Measurements from ENCODE around the gene ORM1.

Gene ORM1

DNA sequence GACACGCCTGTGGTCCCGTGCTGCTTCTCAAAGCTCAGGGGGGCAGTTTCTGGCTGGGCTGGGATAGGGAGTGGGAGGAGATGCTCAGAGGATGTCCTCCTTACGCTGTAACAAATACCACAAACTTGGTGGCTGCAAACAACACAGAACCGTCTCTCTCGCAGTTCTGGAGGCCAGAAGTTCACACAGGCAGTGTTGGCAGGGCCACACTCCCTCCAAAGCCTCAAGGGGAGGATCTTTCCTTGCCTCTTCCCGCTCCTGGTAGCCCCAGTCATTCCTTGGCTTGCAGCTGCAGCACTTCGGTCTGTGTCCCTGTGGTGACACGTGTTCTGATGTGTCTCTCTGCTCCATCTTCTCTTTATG is 10.4 kb upstream of the ORM1 start:
- H3K4ac ChIP-seq (ENCODE audit: low read depth, low read length), result no peak overlapping the region
- no peak overlapping the region for H2BK5ac ChIP-seq (ENCODE audit: low read length)
- no peaks in the 10 kb centered on the region for H3K27me3 ChIP-seq (ENCODE audit: insufficient read depth, low read length, poor library complexity)
- no peak overlapping the region for H3K23ac ChIP-seq (ENCODE audit: low read length)
- H3K56ac ChIP-seq (ENCODE audit: low read length), result no peak overlapping the region
- no peak overlapping the region for H2BK120ac ChIP-seq (ENCODE audit: low read depth, low read length)
- H2AK5ac ChIP-seq (ENCODE audit: low read length), result no peak overlapping the region
- no peak overlapping the region for H3K4me2 ChIP-seq (ENCODE audit: low read length)
- H3K36me3 ChIP-seq (ENCODE audit: control insufficient read depth, insufficient read depth, low read length), result no peaks in the 10 kb centered on the region
- H3K4me3 ChIP-seq (ENCODE audit: low read length), result no peak overlapping the region
- WGBS (ENCODE audit: extremely low coverage, insufficient coverage, low lambda C conversion rate), result no CpG with 5 or more reads among the region's 8 CpGs
- H4K5ac ChIP-seq (ENCODE audit: low read length), result no peak overlapping the region
- no peaks in the 10 kb centered on the region for H3K4me1 ChIP-seq (ENCODE audit: control insufficient read depth, low read depth, low read length)
- H2BK15ac ChIP-seq (replicated peaks; ENCODE audit: low read depth), result no peak overlapping the region
- H3K18ac ChIP-seq (ENCODE audit: low read length), result no peak overlapping the region
- H3K27ac ChIP-seq (ENCODE audit: low read depth, low read length), result no peak overlapping the region
- no peak overlapping the region for H4K8ac ChIP-seq (ENCODE audit: low read depth, low read length)
- H3K79me1 ChIP-seq (ENCODE audit: low read length), result no peaks in the 10 kb centered on the region
- H3K79me2 ChIP-seq (ENCODE audit: control insufficient read depth, insufficient read depth, low read length), result no peaks in the 10 kb centered on the region
- no peak for DNase-seq
- no peak overlapping the region for H3K9ac ChIP-seq (ENCODE audit: low read length)

DNA sequence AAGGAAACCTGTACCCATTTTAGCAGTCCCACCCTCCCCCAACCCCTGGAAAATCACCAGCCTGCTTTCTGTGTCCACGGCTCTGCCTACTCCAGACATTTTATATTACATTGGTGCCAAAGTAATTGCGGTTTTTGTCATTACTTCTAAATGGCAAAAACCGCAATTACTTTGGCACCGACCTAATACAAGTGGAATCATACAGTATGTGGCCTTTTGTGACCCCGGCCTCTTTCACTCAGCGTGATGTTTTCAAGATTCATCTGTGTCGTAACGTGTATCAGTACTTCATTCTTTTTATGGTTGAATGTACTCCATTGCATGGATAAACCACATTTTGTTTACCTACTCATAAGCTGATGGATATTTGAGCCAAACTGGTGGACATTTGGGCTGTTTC is 9.7 kb upstream of the ORM1 start:
- no peak overlapping the region for H4K8ac ChIP-seq (ENCODE audit: low read depth, low read length)
- no peak overlapping the region for H2BK120ac ChIP-seq (ENCODE audit: low read depth, low read length)
- no peak overlapping the region for H2BK15ac ChIP-seq (replicated peaks; ENCODE audit: low read depth)
- no peak overlapping the region for H2AK5ac ChIP-seq (ENCODE audit: low read length)
- no peaks in the 10 kb centered on the region for H3K79me1 ChIP-seq (ENCODE audit: low read length)
- H3K56ac ChIP-seq (ENCODE audit: low read length), result no peak overlapping the region
- no peak overlapping the region for H2BK5ac ChIP-seq (ENCODE audit: low read length)
- H3K4ac ChIP-seq (ENCODE audit: low read depth, low read length), result no peak overlapping the region
- H3K9ac ChIP-seq (ENCODE audit: low read length), result no peak overlapping the region
- WGBS (ENCODE audit: extremely low coverage, insufficient coverage, low lambda C conversion rate), result no CpG with 5 or more reads among the region's 8 CpGs
- no peaks in the 10 kb centered on the region for H3K36me3 ChIP-seq (ENCODE audit: control insufficient read depth, insufficient read depth, low read length)
- H3K23ac ChIP-seq (ENCODE audit: low read length), result no peak overlapping the region
- no peaks in the 10 kb centered on the region for H3K27me3 ChIP-seq (ENCODE audit: insufficient read depth, low read length, poor library complexity)
- no peak for DNase-seq
- H4K5ac ChIP-seq (ENCODE audit: low read length), result no peak overlapping the region
- no peak overlapping the region for H3K27ac ChIP-seq (ENCODE audit: low read depth, low read length)
- H3K4me2 ChIP-seq (ENCODE audit: low read length), result no peak overlapping the region
- no peak overlapping the region for H3K4me3 ChIP-seq (ENCODE audit: low read length)
- H3K79me2 ChIP-seq (ENCODE audit: control insufficient read depth, insufficient read depth, low read length), result no peaks in the 10 kb centered on the region
- no peak overlapping the region for H3K18ac ChIP-seq (ENCODE audit: low read length)
- H3K4me1 ChIP-seq (ENCODE audit: control insufficient read depth, low read depth, low read length), result no peaks in the 10 kb centered on the region

DNA sequence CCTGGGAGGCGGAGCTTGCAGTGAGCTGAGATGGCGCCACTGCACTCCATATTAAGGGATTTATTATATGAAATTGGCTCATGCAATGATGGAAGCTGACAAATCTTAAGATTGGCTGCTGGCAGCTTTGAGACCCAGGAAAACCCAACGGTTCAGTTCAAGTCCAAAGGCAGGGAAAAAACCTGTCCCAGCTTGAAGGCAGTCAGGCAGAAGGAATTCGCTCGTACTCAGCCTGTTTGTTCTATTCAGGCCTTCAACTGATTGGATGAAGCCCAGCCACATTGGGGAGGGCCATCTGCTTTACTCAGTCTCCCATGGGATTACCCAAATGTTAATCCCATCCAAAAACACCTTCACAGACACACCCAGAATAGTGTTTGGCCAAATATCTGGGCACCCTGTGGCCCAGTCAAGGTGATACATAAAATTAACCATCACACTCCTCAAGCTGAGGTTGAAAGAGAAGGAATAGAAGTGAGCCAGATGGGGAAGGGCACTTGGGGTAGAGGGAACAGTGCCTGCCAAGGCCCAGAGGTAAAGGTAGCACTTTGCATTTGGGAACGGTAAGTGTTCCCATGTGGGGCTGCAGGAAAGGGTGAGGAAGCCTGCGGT is 8.5 kb upstream of the ORM1 start:
- Histone ChIP-seq H2BK120ac (ENCODE audit: low read depth, low read length) (no peak overlapping the region), H2BK15ac (replicated peaks; ENCODE audit: low read depth) (no peak overlapping the region), H3K79me1 (ENCODE audit: low read length) (no peaks in the 10 kb centered on the region), H2AK5ac (ENCODE audit: low read length) (no peak overlapping the region), H3K18ac (ENCODE audit: low read length) (no peak overlapping the region), H3K4me2 (ENCODE audit: low read length) (no peak overlapping the region), H3K27ac (ENCODE audit: low read depth, low read length) (no peak overlapping the region), H3K23ac (ENCODE audit: low read length) (no peak overlapping the region), H3K4me1 (ENCODE audit: control insufficient read depth, low read depth, low read length) (no peaks in the 10 kb centered on the region), H4K8ac (ENCODE audit: low read depth, low read length) (no peak overlapping the region), H3K9ac (ENCODE audit: low read length) (no peak overlapping the region), H2BK5ac (ENCODE audit: low read length) (no peak overlapping the region), H3K36me3 (ENCODE audit: control insufficient read depth, insufficient read depth, low read length) (no peaks in the 10 kb centered on the region), H3K79me2 (ENCODE audit: control insufficient read depth, insufficient read depth, low read length) (no peaks in the 10 kb centered on the region), H4K5ac (ENCODE audit: low read length) (no peak overlapping the region), H3K56ac (ENCODE audit: low read length) (no peak overlapping the region), H3K27me3 (ENCODE audit: insufficient read depth, low read length, poor library complexity) (no peaks in the 10 kb centered on the region), H3K4me3 (ENCODE audit: low read length) (no peak overlapping the region), H3K4ac (ENCODE audit: low read depth, low read length) (no peak overlapping the region)
- DNase-seq, result no peak
- WGBS (ENCODE audit: extremely low coverage, insufficient coverage, low lambda C conversion rate), result no CpG with 5 or more reads among the region's 7 CpGs

DNA sequence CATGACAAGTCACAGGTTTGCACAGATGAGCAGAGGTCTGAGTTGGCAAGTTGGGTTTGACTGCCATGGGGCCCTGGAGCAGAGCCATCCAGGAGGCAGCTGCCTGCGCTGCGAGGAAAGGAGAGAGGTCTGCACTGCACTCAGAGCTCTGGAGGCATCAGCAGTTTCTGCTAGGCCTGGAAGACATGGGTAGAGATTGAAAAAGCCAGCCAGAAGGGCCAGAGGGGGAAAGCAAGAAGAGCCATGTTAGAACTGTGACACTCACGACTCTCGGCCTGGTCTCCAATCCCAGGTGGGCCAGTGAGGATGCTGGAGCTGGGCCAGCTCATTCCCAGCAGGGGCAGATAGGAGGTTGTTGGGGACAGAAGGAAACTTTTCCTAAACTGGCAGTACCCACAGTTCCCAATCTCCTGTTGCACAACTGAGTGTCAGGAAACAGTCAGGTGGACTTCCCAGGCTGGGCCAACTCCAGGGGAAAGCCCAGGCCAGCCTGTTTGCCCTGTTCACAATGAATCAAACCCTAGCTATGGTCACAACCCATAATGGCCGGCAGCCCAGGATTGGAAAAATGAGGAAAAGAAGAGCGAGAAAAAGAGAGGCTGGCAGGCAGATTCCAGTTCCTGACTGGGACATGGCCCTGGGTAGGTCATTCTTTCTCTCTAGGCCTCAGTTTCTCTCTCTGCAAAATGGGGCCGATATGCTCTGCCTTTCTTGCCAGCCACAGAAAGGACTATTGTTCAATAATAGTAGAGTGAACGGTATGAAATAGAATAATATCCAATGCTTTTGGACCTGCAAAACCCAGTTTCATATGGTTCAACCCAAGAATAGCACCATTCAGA is 7.8 kb upstream of the ORM1 start:
- no peak overlapping the region for H4K8ac ChIP-seq (ENCODE audit: low read depth, low read length)
- no peak overlapping the region for H3K9ac ChIP-seq (ENCODE audit: low read length)
- no peak overlapping the region for H3K27ac ChIP-seq (ENCODE audit: low read depth, low read length)
- H2AK5ac ChIP-seq (ENCODE audit: low read length), result no peak overlapping the region
- no peaks in the 10 kb centered on the region for H3K4me1 ChIP-seq (ENCODE audit: control insufficient read depth, low read depth, low read length)
- no peak for DNase-seq
- no peak overlapping the region for H3K18ac ChIP-seq (ENCODE audit: low read length)
- H3K79me2 ChIP-seq (ENCODE audit: control insufficient read depth, insufficient read depth, low read length), result no peaks in the 10 kb centered on the region
- H3K79me1 ChIP-seq (ENCODE audit: low read length), result no peaks in the 10 kb centered on the region
- no peaks in the 10 kb centered on the region for H3K27me3 ChIP-seq (ENCODE audit: insufficient read depth, low read length, poor library complexity)
- no peak overlapping the region for H4K5ac ChIP-seq (ENCODE audit: low read length)
- no peaks in the 10 kb centered on the region for H3K36me3 ChIP-seq (ENCODE audit: control insufficient read depth, insufficient read depth, low read length)
- H3K4ac ChIP-seq (ENCODE audit: low read depth, low read length), result no peak overlapping the region
- H2BK5ac ChIP-seq (ENCODE audit: low read length), result no peak overlapping the region
- H2BK15ac ChIP-seq (replicated peaks; ENCODE audit: low read depth), result no peak overlapping the region
- H3K56ac ChIP-seq (ENCODE audit: low read length), result no peak overlapping the region
- no peak overlapping the region for H3K4me3 ChIP-seq (ENCODE audit: low read length)
- no peak overlapping the region for H2BK120ac ChIP-seq (ENCODE audit: low read depth, low read length)
- H3K4me2 ChIP-seq (ENCODE audit: low read length), result no peak overlapping the region
- H3K23ac ChIP-seq (ENCODE audit: low read length), result no peak overlapping the region
- no CpG with 5 or more reads among the region's 8 CpGs for WGBS (ENCODE audit: extremely low coverage, insufficient coverage, low lambda C conversion rate)

DNA sequence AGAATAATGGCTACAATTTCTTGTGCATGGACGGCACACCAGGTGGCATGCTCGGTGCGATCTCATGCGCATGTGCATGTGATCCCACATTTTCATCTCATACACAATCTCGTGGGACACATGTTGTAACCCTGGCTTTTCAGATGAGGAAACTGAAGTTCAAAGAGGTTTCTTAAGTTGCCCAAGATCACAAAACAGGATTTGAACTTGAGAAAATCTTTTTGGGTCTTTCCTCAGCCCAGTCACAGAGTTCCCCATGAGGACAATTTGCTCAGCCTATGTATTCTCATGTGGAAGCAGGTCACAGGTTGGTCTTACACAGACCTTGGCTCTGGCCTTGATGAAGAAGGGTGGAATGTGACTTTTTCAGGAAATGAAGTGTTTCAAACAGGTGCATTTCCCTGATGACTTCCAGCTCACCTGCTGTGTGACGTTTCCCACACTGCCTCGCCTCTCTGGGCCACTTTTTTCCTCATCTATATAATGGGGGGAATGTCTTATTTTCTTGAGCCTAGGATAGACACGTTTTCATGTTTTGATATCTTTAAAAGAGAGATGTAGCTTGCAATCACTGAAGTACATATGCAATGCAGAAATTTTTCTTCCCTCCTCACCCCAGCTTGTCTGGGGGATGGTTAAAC is 7.1 kb upstream of the ORM1 start:
- Histone ChIP-seq H3K79me2 (ENCODE audit: control insufficient read depth, insufficient read depth, low read length) (no peaks in the 10 kb centered on the region), H3K36me3 (ENCODE audit: control insufficient read depth, insufficient read depth, low read length) (no peaks in the 10 kb centered on the region), H3K27ac (ENCODE audit: low read depth, low read length) (no peak overlapping the region), H3K4ac (ENCODE audit: low read depth, low read length) (no peak overlapping the region), H2BK15ac (replicated peaks; ENCODE audit: low read depth) (no peak overlapping the region), H2BK120ac (ENCODE audit: low read depth, low read length) (no peak overlapping the region), H3K56ac (ENCODE audit: low read length) (no peak overlapping the region), H3K4me1 (ENCODE audit: control insufficient read depth, low read depth, low read length) (no peaks in the 10 kb centered on the region), H3K23ac (ENCODE audit: low read length) (no peak overlapping the region), H2BK5ac (ENCODE audit: low read length) (no peak overlapping the region), H3K9ac (ENCODE audit: low read length) (no peak overlapping the region), H3K79me1 (ENCODE audit: low read length) (no peaks in the 10 kb centered on the region), H3K27me3 (ENCODE audit: insufficient read depth, low read length, poor library complexity) (no peaks in the 10 kb centered on the region), H4K5ac (ENCODE audit: low read length) (no peak overlapping the region), H3K4me3 (ENCODE audit: low read length) (no peak overlapping the region), H2AK5ac (ENCODE audit: low read length) (no peak overlapping the region), H3K4me2 (ENCODE audit: low read length) (no peak overlapping the region), H3K18ac (ENCODE audit: low read length) (no peak overlapping the region), H4K8ac (ENCODE audit: low read depth, low read length) (no peak overlapping the region)
- no peak for DNase-seq
- WGBS (ENCODE audit: extremely low coverage, insufficient coverage, low lambda C conversion rate), result no CpG with 5 or more reads among the region's 8 CpGs

Measured in mesendoderm (in vitro differentiated cells).